Measurements from ENCODE around the gene EIPR1. TPM values are rescaled to one million over a fixed set of nuclear protein-coding genes. Genes with fewer than 3 reads are reported as not detected.
"Not testable (repeated sequence)": the region's sequence is repeated elsewhere in the genome, so short reads cannot be mapped to it uniquely, and the experiment has no call there.

EIPR1 gene
- total and polyA plus RNA-seq, 10 of the 15 experiments (the other 5 are each of a cell fraction or from before 2014, with no cell fraction given): 23.6 to 61.2 (median 42.2) TPM

- H2AFZ ChIP-seq (ENCODE audit: control insufficient read depth, low read depth, low read length); DNase-seq (ENCODE audit: low read depth, low spot score); BruUV-seq (replicated peaks); H3K27me3 ChIP-seq (replicated peaks in 1 of 2; ENCODE audit: control insufficient read depth in 2 of 2, insufficient read depth in 2 of 2, low read length in 1 of 2); H3K36me3 ChIP-seq (ENCODE audit: control insufficient read depth in 2 of 2, insufficient read depth in 2 of 2, low read length in 1 of 2); in situ Hi-C loops (cut with MboI); H3K9me3 ChIP-seq (replicated peaks; ENCODE audit: control insufficient read depth, insufficient read depth, low read length); H3K9ac ChIP-seq (ENCODE audit: control insufficient read depth, insufficient read depth, low read length); ATAC-seq; POLR2A ChIA-PET; FAIRE-seq; RAD21 ChIA-PET (ENCODE audit: unreplicated experiment); H3K4me2 ChIP-seq (ENCODE audit: control insufficient read depth, insufficient read depth); H4K20me1 ChIP-seq (ENCODE audit: control insufficient read depth, insufficient read depth); H3K79me2 ChIP-seq (ENCODE audit: control insufficient read depth, insufficient read depth, low read length); H3K4me1 ChIP-seq (ENCODE audit: control insufficient read depth, insufficient read depth, low read length); H3K27ac ChIP-seq (ENCODE audit: control insufficient read depth, insufficient read depth); intact Hi-C loops (cut with micrococcal nuclease; ENCODE audit: unreplicated experiment); H3K4me3 ChIP-seq: not testable (repeated sequence)
- ChIA-PET CTCF (interaction anchor here (0.8 kb wide), 1 partner anchor 10 kb away, joined by 3 read pairs; no protein-coding TSS in a partner anchor), SMC1A (ENCODE audit: uncharacterized antibody, unreplicated experiment) (interaction anchor here (0.6 to 1.2 kb wide), 4 partner anchors 14 to 443 kb away, joined by 3 read pairs; no protein-coding TSS in a partner anchor)
- 93% methylated on average over 8 of the region's 17 CpGs for WGBS (ENCODE audit: insufficient coverage, insufficient replicate concordance, low lambda C conversion rate, missing lambda C conversion rate)
Observed at GRCh38 chr2:3286646-3287036, 91.0 kb downstream of the EIPR1 start.

GRCh38 chr2:3285901-3286645 lies 91.5 kb downstream of the EIPR1 start:
- CTCF ChIA-PET: no interaction called here
- no peaks in the 10 kb centered on the region for H3K27me3 ChIP-seq (replicated peaks in 1 of 2; ENCODE audit: control insufficient read depth in 2 of 2, insufficient read depth in 2 of 2, low read length in 1 of 2)
- FAIRE-seq: no peak
- peaks cover 0 to 6% of the 10 kb centered on the region in 2 experiments; a peak in 2 of 4 replicates for H3K36me3 ChIP-seq (ENCODE audit: control insufficient read depth in 2 of 2, insufficient read depth in 2 of 2, low read length in 1 of 2)
- no peak overlapping the region for H3K4me2 ChIP-seq (ENCODE audit: control insufficient read depth, insufficient read depth)
- SMC1A ChIA-PET (ENCODE audit: uncharacterized antibody, unreplicated experiment): interaction anchor here (0.6 to 1.0 kb wide), 2 partner anchors 13 to 438 kb away, joined by 3 read pairs; no protein-coding TSS in a partner anchor
- POLR2A ChIA-PET: no interaction called here
- no peak overlapping the region for H2AFZ ChIP-seq (ENCODE audit: control insufficient read depth, low read depth, low read length)
- intact Hi-C loops (cut with micrococcal nuclease; ENCODE audit: unreplicated experiment): no loop called here
- RAD21 ChIA-PET (ENCODE audit: unreplicated experiment): no interaction called here
- H3K9ac ChIP-seq (ENCODE audit: control insufficient read depth, insufficient read depth, low read length): no peak overlapping the region
- in situ Hi-C loops (cut with MboI): no loop called here
- BruUV-seq (replicated peaks): no TSS peak
- H3K79me2 ChIP-seq (ENCODE audit: control insufficient read depth, insufficient read depth, low read length): no peaks in the 10 kb centered on the region
- TF ChIP-seq CUX1 (IDR thresholded peaks at IDR 0.05; ENCODE audit: insufficient replicate concordance, low read depth, low read length) (no peak), JUNB (IDR thresholded peaks at IDR 0.05) (no peak), EED (IDR thresholded peaks at IDR 0.05; ENCODE audit: low read depth) (no peak)
- no peaks in the 10 kb centered on the region; the same call in 2 of the 3 replicates for H3K9me3 ChIP-seq (replicated peaks; ENCODE audit: control insufficient read depth, insufficient read depth, low read length)
- no peak for ATAC-seq
- 85% methylated on average over 21 of the region's 21 CpGs for WGBS (ENCODE audit: insufficient coverage, insufficient replicate concordance, low lambda C conversion rate, missing lambda C conversion rate)
- no peak for DNase-seq (ENCODE audit: low read depth, low spot score)
- H3K27ac ChIP-seq (ENCODE audit: control insufficient read depth, insufficient read depth): no peak overlapping the region
- H3K4me1 ChIP-seq (ENCODE audit: control insufficient read depth, insufficient read depth, low read length): no peaks in the 10 kb centered on the region
- no peaks in the 10 kb centered on the region for H4K20me1 ChIP-seq (ENCODE audit: control insufficient read depth, insufficient read depth)
- H3K4me3 ChIP-seq: no peak overlapping the region
